ENCODE measurements around the gene CAPZA1. TPM values are rescaled to one million over a fixed set of nuclear protein-coding genes. Genes with fewer than 3 reads are reported as not detected.
"Not testable (repeated sequence)": the region's sequence is repeated elsewhere in the genome, so short reads cannot be mapped to it uniquely, and the experiment has no call there.

Gene CAPZA1
- total RNA-seq, 1 experiment from 2014 or later, result 148 TPM

DNA sequence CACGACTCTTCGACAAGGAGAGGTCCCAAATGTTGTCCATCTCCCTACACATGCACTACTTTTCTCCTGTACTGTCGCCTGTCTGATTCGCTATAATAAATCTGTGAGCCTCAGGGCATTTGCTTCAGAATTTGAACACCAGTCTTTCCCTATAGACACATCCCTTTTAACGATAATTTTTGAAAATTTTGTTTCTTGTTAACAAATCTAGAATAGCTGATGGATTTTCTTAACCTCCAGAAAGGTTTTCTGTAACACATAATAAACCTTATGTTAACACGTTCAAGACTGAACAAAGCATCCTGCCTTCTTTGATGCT, 704 bp downstream of the CAPZA1 start:
- Histone ChIP-seq H3K4me3 (replicated peaks in 1 of 2; ENCODE audit: low read depth in 1 of 2, low read length in 2 of 2) (peak overlapping the region; percentile 76 to 93), H3K9me3 (ENCODE audit: control insufficient read depth in 1 of 2, insufficient read depth in 1 of 2, low read depth in 1 of 2, low read length in 2 of 2) (no peaks in the 10 kb centered on the region), H2AFZ (ENCODE audit: low read depth, low read length, poor library complexity, severe bottlenecking) (no peak overlapping the region), H3K4me2 (ENCODE audit: low read length) (peak overlapping the region; percentile 99), H3K36me3 (ENCODE audit: control insufficient read depth in 1 of 2, insufficient read depth in 2 of 2, low read length in 2 of 2) (no peaks in the 10 kb centered on the region; a peak in 2 of 4 replicates), H3K79me2 (ENCODE audit: insufficient read depth, low read length) (peaks cover 96% of the 10 kb centered on the region), H3K27me3 (ENCODE audit: insufficient read depth, low read length) (no peaks in the 10 kb centered on the region), H3K9me2 (ENCODE audit: insufficient read depth) (no peaks in the 10 kb centered on the region), H3K27ac (ENCODE audit: low read depth, low read length) (peak overlapping the region; percentile 87), H4K20me1 (ENCODE audit: insufficient read depth) (peaks cover 6% of the 10 kb centered on the region; the same call in 1 of the 2 replicates), H3K4me1 (ENCODE audit: control insufficient read depth in 1 of 2, insufficient read depth in 2 of 2, low read length in 2 of 2) (peaks cover 9 to 24% of the 10 kb centered on the region in 2 experiments; a peak in 3 of 4 replicates), H3K9ac (ENCODE audit: low read length) (peak overlapping the region; percentile 100)
- ChIA-PET POLR2A (no interaction called here), CTCF (no interaction called here), RAD21 (ENCODE audit: low non-redundant PET in 1 of 2, low total read pairs in 2 of 2, uncharacterized antibody in 2 of 2, unreplicated experiment in 2 of 2) (no interaction called here)
- intact Hi-C loops (cut with micrococcal nuclease), result loop anchor here (2.0 kb wide), 1 partner anchor 84 kb away; no protein-coding TSS in a partner anchor
- TF ChIP-seq, protein P1, sequence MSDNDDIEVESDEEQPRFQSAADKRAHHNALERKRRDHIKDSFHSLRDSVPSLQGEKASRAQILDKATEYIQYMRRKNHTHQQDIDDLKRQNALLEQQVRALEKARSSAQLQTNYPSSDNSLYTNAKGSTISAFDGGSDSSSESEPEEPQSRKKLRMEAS (IDR thresholded peaks at IDR 0.05), result 0 out of 2 replicates have a peak, but pooled peaks have one; percentile 20
- TF ChIP-seq POLR2A (IDR thresholded peaks at IDR 0.05; ENCODE audit: borderline replicate concordance, extremely low read depth, insufficient read depth, insufficient read length), result no peak
- ATAC-seq (no peak), DNase-seq (ENCODE audit: low read depth, low spot score) (no peak)
- BruUV-seq (replicated peaks), result TSS peak; percentile 52

GRCh38 chr1:112624493-112624892, 4.9 kb downstream of the CAPZA1 start:
- H3K27me3 ChIP-seq (ENCODE audit: insufficient read depth, low read length); H3K27ac ChIP-seq (ENCODE audit: low read depth, low read length); RAD21 ChIA-PET (ENCODE audit: low non-redundant PET in 1 of 2, low total read pairs in 2 of 2, uncharacterized antibody in 2 of 2, unreplicated experiment in 2 of 2); CTCF ChIA-PET; H3K9ac ChIP-seq (ENCODE audit: low read length); H3K9me3 ChIP-seq (ENCODE audit: control insufficient read depth in 1 of 2, insufficient read depth in 1 of 2, low read depth in 1 of 2, low read length in 2 of 2); H3K4me2 ChIP-seq (ENCODE audit: low read length); H3K36me3 ChIP-seq (ENCODE audit: control insufficient read depth in 1 of 2, insufficient read depth in 2 of 2, low read length in 2 of 2); H3K4me3 ChIP-seq (replicated peaks in 1 of 2; ENCODE audit: low read depth in 1 of 2, low read length in 2 of 2); intact Hi-C loops (cut with micrococcal nuclease); DNase-seq (ENCODE audit: low read depth, low spot score); H3K9me2 ChIP-seq (ENCODE audit: insufficient read depth); ATAC-seq; BruUV-seq (replicated peaks); H2AFZ ChIP-seq (ENCODE audit: low read depth, low read length, poor library complexity, severe bottlenecking); POLR2A ChIA-PET: not testable (repeated sequence)
- peaks cover 0 to 11% of the 10 kb centered on the region in 2 experiments; a peak in 2 of 4 replicates for H3K4me1 ChIP-seq (ENCODE audit: control insufficient read depth in 1 of 2, insufficient read depth in 2 of 2, low read length in 2 of 2)
- peaks cover 98% of the 10 kb centered on the region for H3K79me2 ChIP-seq (ENCODE audit: insufficient read depth, low read length)
- H4K20me1 ChIP-seq (ENCODE audit: insufficient read depth), result peaks cover 37% of the 10 kb centered on the region; the same call in 1 of the 2 replicates

DNA sequence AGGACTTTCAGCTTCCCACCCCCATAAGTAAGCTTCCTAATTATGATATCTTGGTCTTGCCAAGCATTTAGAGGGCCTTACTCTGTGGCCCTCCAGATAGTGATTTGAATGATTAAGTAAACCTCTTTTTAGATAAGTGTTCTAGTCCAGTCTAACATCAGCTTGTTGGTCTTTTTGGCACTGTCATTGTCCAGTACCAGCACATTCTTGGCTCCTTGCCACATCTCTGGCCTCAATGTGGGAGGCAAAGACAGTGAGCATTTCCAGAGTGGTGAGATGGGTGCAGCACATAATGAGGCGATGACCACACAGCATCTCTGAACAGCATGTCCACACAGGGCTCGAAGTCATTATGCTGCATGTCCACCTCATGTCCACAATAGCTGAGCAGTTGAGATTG, 6.1 kb downstream of the CAPZA1 start:
- ChIA-PET RAD21 (ENCODE audit: low non-redundant PET in 1 of 2, low total read pairs in 2 of 2, uncharacterized antibody in 2 of 2, unreplicated experiment in 2 of 2) (no interaction called here), POLR2A (no interaction called here), CTCF (no interaction called here)
- Histone ChIP-seq H3K36me3 (ENCODE audit: control insufficient read depth in 1 of 2, insufficient read depth in 2 of 2, low read length in 2 of 2) (peaks cover 3 to 5% of the 10 kb centered on the region in 2 experiments; a peak in 2 of 4 replicates), H3K27ac (ENCODE audit: low read depth, low read length) (no peak overlapping the region), H3K9me2 (ENCODE audit: insufficient read depth) (no peaks in the 10 kb centered on the region), H3K9ac (ENCODE audit: low read length) (no peak overlapping the region), H3K4me2 (ENCODE audit: low read length) (no peak overlapping the region), H3K9me3 (ENCODE audit: control insufficient read depth in 1 of 2, insufficient read depth in 1 of 2, low read depth in 1 of 2, low read length in 2 of 2) (no peaks in the 10 kb centered on the region), H3K79me2 (ENCODE audit: insufficient read depth, low read length) (peaks cover 99% of the 10 kb centered on the region), H2AFZ (ENCODE audit: low read depth, low read length, poor library complexity, severe bottlenecking) (no peak overlapping the region), H3K27me3 (ENCODE audit: insufficient read depth, low read length) (no peaks in the 10 kb centered on the region), H3K4me3 (replicated peaks in 1 of 2; ENCODE audit: low read depth in 1 of 2, low read length in 2 of 2) (no peak overlapping the region), H4K20me1 (ENCODE audit: insufficient read depth) (peaks cover 39% of the 10 kb centered on the region; the same call in 1 of the 2 replicates), H3K4me1 (ENCODE audit: control insufficient read depth in 1 of 2, insufficient read depth in 2 of 2, low read length in 2 of 2) (peaks cover 0 to 7% of the 10 kb centered on the region in 2 experiments; a peak in 2 of 4 replicates)
- intact Hi-C loops (cut with micrococcal nuclease), result no loop called here
- ATAC-seq (no peak), DNase-seq (ENCODE audit: low read depth, low spot score) (no peak)
- BruUV-seq (replicated peaks), result no TSS peak
- TF ChIP-seq SP1 (IDR thresholded peaks at IDR 0.05; ENCODE audit: low read depth), result no peak
- TF ChIP-seq YY1 (IDR thresholded peaks at IDR 0.05; ENCODE audit: extremely low read depth, insufficient replicate concordance, low read depth, low read length), result no peak
- TF ChIP-seq, protein P1 (IDR thresholded peaks at IDR 0.05), result no peak
- TF ChIP-seq, protein P2, sequence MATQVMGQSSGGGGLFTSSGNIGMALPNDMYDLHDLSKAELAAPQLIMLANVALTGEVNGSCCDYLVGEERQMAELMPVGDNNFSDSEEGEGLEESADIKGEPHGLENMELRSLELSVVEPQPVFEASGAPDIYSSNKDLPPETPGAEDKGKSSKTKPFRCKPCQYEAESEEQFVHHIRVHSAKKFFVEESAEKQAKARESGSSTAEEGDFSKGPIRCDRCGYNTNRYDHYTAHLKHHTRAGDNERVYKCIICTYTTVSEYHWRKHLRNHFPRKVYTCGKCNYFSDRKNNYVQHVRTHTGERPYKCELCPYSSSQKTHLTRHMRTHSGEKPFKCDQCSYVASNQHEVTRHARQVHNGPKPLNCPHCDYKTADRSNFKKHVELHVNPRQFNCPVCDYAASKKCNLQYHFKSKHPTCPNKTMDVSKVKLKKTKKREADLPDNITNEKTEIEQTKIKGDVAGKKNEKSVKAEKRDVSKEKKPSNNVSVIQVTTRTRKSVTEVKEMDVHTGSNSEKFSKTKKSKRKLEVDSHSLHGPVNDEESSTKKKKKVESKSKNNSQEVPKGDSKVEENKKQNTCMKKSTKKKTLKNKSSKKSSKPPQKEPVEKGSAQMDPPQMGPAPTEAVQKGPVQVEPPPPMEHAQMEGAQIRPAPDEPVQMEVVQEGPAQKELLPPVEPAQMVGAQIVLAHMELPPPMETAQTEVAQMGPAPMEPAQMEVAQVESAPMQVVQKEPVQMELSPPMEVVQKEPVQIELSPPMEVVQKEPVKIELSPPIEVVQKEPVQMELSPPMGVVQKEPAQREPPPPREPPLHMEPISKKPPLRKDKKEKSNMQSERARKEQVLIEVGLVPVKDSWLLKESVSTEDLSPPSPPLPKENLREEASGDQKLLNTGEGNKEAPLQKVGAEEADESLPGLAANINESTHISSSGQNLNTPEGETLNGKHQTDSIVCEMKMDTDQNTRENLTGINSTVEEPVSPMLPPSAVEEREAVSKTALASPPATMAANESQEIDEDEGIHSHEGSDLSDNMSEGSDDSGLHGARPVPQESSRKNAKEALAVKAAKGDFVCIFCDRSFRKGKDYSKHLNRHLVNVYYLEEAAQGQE (IDR thresholded peaks at IDR 0.05; ENCODE audit: low read depth), result no peak
- no peak for TF ChIP-seq POLR2AphosphoS5 (IDR thresholded peaks at IDR 0.05; ENCODE audit: low read depth, low read length)
- TF ChIP-seq EZH2 (IDR thresholded peaks at IDR 0.05), result no peak
